A673 (cell line): Measurements from ENCODE around the gene DND1.

Experiments used
- CTCF ChIP-seq: fragments of 300-800, 200-600 bp; sonication (generic); conservative IDR thresholded peaks from 2 replicates; pipeline ENCODE4 v1.5.1; 2017; ENCODE audit warnings: low read depth, mild to moderate bottlenecking, antibody characterized with exemption, low read length, moderate library complexity, mixed read lengths
- EZH2 ChIP-seq: fragments of 200-600 bp; sonication (generic); IDR thresholded peaks from 2 replicates; pipeline ENCODE4 v1.6.1; 2017; ENCODE audit warnings: borderline replicate concordance, low read depth, mild to moderate bottlenecking, mixed read lengths, antibody characterized with exemption, low read length; ENCODE audit not compliant: poor library complexity, severe bottlenecking

DNA sequence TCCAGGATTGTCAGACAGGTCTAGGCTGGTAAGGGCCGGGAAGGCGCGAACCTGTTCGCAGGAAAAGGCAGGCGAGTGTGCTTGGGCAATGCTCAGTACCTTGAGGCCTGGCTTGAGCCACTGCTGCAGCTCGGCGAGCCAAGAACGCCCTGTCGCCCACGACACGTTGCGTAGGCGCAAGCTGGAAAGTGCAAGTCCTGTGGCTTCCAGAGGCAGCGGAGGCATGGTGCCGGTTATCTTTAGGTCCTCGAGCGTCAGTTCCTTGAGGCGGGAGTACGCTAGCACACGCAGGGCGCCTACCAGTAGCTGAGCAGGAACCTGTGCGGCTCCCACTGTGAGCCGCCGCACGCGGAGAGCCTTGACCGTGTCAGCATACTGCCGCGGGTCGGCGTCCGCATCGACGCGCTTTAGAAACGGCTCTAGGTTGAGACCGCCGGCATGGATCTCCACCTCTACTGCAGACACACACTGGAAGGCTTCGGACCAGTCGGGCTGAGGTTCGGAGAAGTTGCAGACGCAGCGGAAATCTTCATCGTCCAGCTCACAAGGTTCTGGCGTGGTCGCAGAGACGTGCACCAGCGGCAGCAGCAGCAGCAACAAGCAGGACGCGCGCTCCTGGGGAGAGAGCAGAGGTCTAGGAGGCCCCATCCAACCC lies 40.9 kb downstream of the DND1 start:
- TF ChIP-seq CTCF, result no peak
- no peak for TF ChIP-seq EZH2
